IMR-90 (cell line): Measurements from ENCODE around the gene FABP6. TPM values are rescaled to one million over a fixed set of nuclear protein-coding genes. Genes with fewer than 3 reads are reported as not detected.

ENCODE experiments used
- ATAC-seq: fragments of 200-7000 bp; cut with Tn5 transposase; 2 replicates; pipeline ENCODE4 v1.9.1; 2020; ENCODE audit warnings: low read depth, mild to moderate bottlenecking, moderate library complexity
- BruUV-seq: library from RNA; stranded (reverse); fragments of 400-500 nt; replicated peaks from 2 replicates; lab custom pipeline; 2021; lab: Mats Ljungman, UMichigan
- CTCF ChIA-PET: fragments of 300-600 bp; formaldehyde crosslinking; extraction: SDS; loops from one replicate; lab custom pipeline; 2021; ENCODE audit warnings: antibody characterized with exemption; lab: Yijun Ruan, JAX
- POLR2A ChIA-PET: fragments of 300-600 bp; sonication (Branson Sonifier 250); formaldehyde crosslinking; loops from one replicate; lab custom pipeline; 2022; ENCODE audit warnings: antibody characterized with exemption; ENCODE audit not compliant: unreplicated experiment; lab: Charles Lee
- DNase-seq: peaks from one replicate; pipeline ENCODE4 v3.0.0; 2013
- H2AFZ ChIP-seq: replicated peaks from 2 replicates; pipeline ENCODE3; 2013; ENCODE audit warnings: low read length, mild to moderate bottlenecking; ENCODE audit not compliant: poor library complexity
- H2AK5ac ChIP-seq: 2 replicates; pipeline ENCODE4 v1.6.1; 2013; ENCODE audit warnings: low read depth, low read length, inconsistent platforms
- H2AK9ac ChIP-seq: replicated peaks from 2 replicates; pipeline ENCODE3; 2013; ENCODE audit warnings: mild to moderate bottlenecking, low read depth, low read length, moderate library complexity; ENCODE audit not compliant: poor library complexity
- H2BK120ac ChIP-seq: 2 replicates; pipeline ENCODE4 v1.6.1; 2013; ENCODE audit warnings: low read depth, low read length, inconsistent platforms
- H2BK15ac ChIP-seq: 3 replicates; pipeline ENCODE4 v1.6.1; 2013; ENCODE audit warnings: low read depth, low read length, inconsistent platforms
- H2BK20ac ChIP-seq: 2 replicates; pipeline ENCODE4 v1.6.1; 2013; ENCODE audit warnings: low read depth, mild to moderate bottlenecking, inconsistent platforms, low read length, moderate library complexity
- H2BK5ac ChIP-seq: 2 replicates; pipeline ENCODE4 v1.6.1; 2013; ENCODE audit warnings: mild to moderate bottlenecking, low read depth, low read length, inconsistent platforms; ENCODE audit not compliant: poor library complexity, severe bottlenecking
- H3K14ac ChIP-seq: replicated peaks from 2 replicates; pipeline ENCODE4 v1.6.1; 2013; ENCODE audit warnings: low read depth, low read length, inconsistent platforms
- H3K18ac ChIP-seq: 2 replicates; pipeline ENCODE4 v1.6.1; 2013; ENCODE audit warnings: low read depth, low read length, control low read depth
- H3K23ac ChIP-seq: 2 replicates; pipeline ENCODE4 v1.6.1; 2013; ENCODE audit warnings: low read depth, low read length, inconsistent platforms
- H3K27ac ChIP-seq: 2 replicates; pipeline ENCODE4 v1.5.1; 2013; ENCODE audit warnings: mild to moderate bottlenecking, control low read depth, low read length; ENCODE audit not compliant: insufficient read depth
- H3K27me3 ChIP-seq: 2 replicates; pipeline ENCODE4 v1.6.1; 2013; ENCODE audit warnings: low read length; ENCODE audit not compliant: control insufficient read depth, insufficient read depth
- H3K36me3 ChIP-seq: 2 replicates; pipeline ENCODE4 v1.6.1; 2013; ENCODE audit warnings: low read length, mixed read lengths; ENCODE audit not compliant: control insufficient read depth, insufficient read depth
- H3K4ac ChIP-seq: 2 replicates; pipeline ENCODE4 v1.6.1; 2013; ENCODE audit warnings: low read depth, low read length, inconsistent platforms
- H3K4me1 ChIP-seq: 2 replicates; pipeline ENCODE4 v1.6.1; 2013; ENCODE audit warnings: low read length, mixed read lengths; ENCODE audit not compliant: control insufficient read depth, insufficient read depth
- H3K4me2 ChIP-seq: 2 replicates; pipeline ENCODE4 v1.6.1; 2013; ENCODE audit warnings: low read depth, mild to moderate bottlenecking, control low read depth, low read length, moderate library complexity
- H3K4me3 ChIP-seq: 2 replicates; pipeline ENCODE4 v1.5.1; 2013; ENCODE audit warnings: low read depth, mild to moderate bottlenecking, control low read depth, low read length, moderate library complexity; ENCODE audit not compliant: insufficient read depth
- H3K56ac ChIP-seq: 2 replicates; pipeline ENCODE4 v1.6.1; 2013; ENCODE audit warnings: low read length, inconsistent platforms; ENCODE audit not compliant: insufficient read depth; ENCODE audit errors: extremely low read depth
- H3K79me1 ChIP-seq, 2 experiments: 2 replicates each; pipeline ENCODE4 v1.6.1; 2013; ENCODE audit warnings: low read length in 2 of 2, inconsistent platforms in 1 of 2, low read depth in 1 of 2
- H3K9ac ChIP-seq: 2 replicates; pipeline ENCODE4 v1.6.1; 2013; ENCODE audit warnings: low read depth, low read length, control low read depth
- H3K9me1 ChIP-seq: 2 replicates; pipeline ENCODE4 v1.6.1; 2013; ENCODE audit warnings: low read length, inconsistent platforms; ENCODE audit not compliant: insufficient read depth
- H3K9me3 ChIP-seq: 2 replicates; pipeline ENCODE4 v1.6.1; 2013; ENCODE audit warnings: low read length; ENCODE audit not compliant: control insufficient read depth, insufficient read depth
- H4K20me1 ChIP-seq: 2 replicates; pipeline ENCODE4 v1.6.1; 2013; ENCODE audit warnings: low read length, inconsistent platforms; ENCODE audit not compliant: insufficient read depth
- H4K5ac ChIP-seq: 2 replicates; pipeline ENCODE4 v1.6.1; 2013; ENCODE audit warnings: mild to moderate bottlenecking, low read depth, low read length, control low read depth
- H4K8ac ChIP-seq, 2 experiments: 2 replicates each; pipeline ENCODE4 v1.6.1; 2013; ENCODE audit warnings: low read depth in 2 of 2, low read length in 2 of 2, control low read depth in 1 of 2, inconsistent platforms in 1 of 2
- H4K91ac ChIP-seq: 2 replicates; pipeline ENCODE4 v1.6.1; 2013; ENCODE audit warnings: low read depth, low read length, inconsistent platforms; ENCODE audit not compliant: insufficient read depth
- BHLHE40 ChIP-seq: fragments of 150-350 bp; IDR thresholded peaks from 2 replicates; pipeline ENCODE4 v1.6.1; 2016; ENCODE audit warnings: mild to moderate bottlenecking, low read depth, low read length
- CEBPB ChIP-seq: IDR thresholded peaks from 2 replicates; pipeline ENCODE4 v1.6.1; 2012; ENCODE audit warnings: low read depth, low read length, improper control_type of control experiment
- CHD1 ChIP-seq: IDR thresholded peaks from 2 replicates; pipeline ENCODE4 v1.6.1; 2012; ENCODE audit warnings: low read depth, low read length, improper control_type of control experiment
- CTCF ChIP-seq: conservative IDR thresholded peaks from 2 replicates; pipeline ENCODE4 v1.5.1; 2012; ENCODE audit warnings: mild to moderate bottlenecking, low read depth, low read length, improper control_type of control experiment
- ELK1 ChIP-seq: fragments of 150-350 bp; IDR thresholded peaks from 2 replicates; pipeline ENCODE4 v1.6.1; 2016; ENCODE audit warnings: low read depth, mild to moderate bottlenecking, low read length, moderate library complexity, borderline replicate concordance
- FOS ChIP-seq: fragments of 150-350 bp; IDR thresholded peaks from 2 replicates; pipeline ENCODE4 v1.6.1; 2016; ENCODE audit warnings: low read depth, low read length
- MAFK ChIP-seq: IDR thresholded peaks from 2 replicates; pipeline ENCODE4 v1.6.1; 2012; ENCODE audit warnings: low read depth, low read length, improper control_type of control experiment
- MAZ ChIP-seq: IDR thresholded peaks from 2 replicates; pipeline ENCODE4 v1.6.1; 2012; ENCODE audit warnings: low read depth, mild to moderate bottlenecking, low read length, improper control_type of control experiment, moderate library complexity, borderline replicate concordance
- MXI1 ChIP-seq: IDR thresholded peaks from 2 replicates; pipeline ENCODE4 v1.6.1; 2012; ENCODE audit warnings: low read depth, mild to moderate bottlenecking, low read length, moderate library complexity, borderline replicate concordance
- NFE2L2 ChIP-seq: fragments of 150-350 bp; IDR thresholded peaks from 2 replicates; pipeline ENCODE4 v1.6.1; 2016; ENCODE audit warnings: low read depth, mild to moderate bottlenecking, low read length
- POLR2A ChIP-seq: IDR thresholded peaks from 2 replicates; pipeline ENCODE4 v1.6.1; 2012; ENCODE audit warnings: mild to moderate bottlenecking, low read depth, low read length
- RAD21 ChIP-seq: IDR thresholded peaks from 2 replicates; pipeline ENCODE4 v1.6.1; 2012; ENCODE audit warnings: low read length, improper control_type of control experiment
- RCOR1 ChIP-seq: IDR thresholded peaks from 2 replicates; pipeline ENCODE4 v1.6.1; 2012; ENCODE audit warnings: mild to moderate bottlenecking, low read length, improper control_type of control experiment; ENCODE audit not compliant: insufficient replicate concordance
- RFX5 ChIP-seq: IDR thresholded peaks from 2 replicates; pipeline ENCODE4 v1.8.0; 2012; ENCODE audit warnings: low read depth, mild to moderate bottlenecking, low read length, moderate library complexity
- SMC3 ChIP-seq: fragments of 150-350 bp; IDR thresholded peaks from 2 replicates; pipeline ENCODE4 v1.6.1; 2016; ENCODE audit warnings: low read depth, mild to moderate bottlenecking, antibody characterized with exemption, low read length, moderate library complexity
- USF2 ChIP-seq: fragments of 150-350 bp; IDR thresholded peaks from 2 replicates; pipeline ENCODE4 v1.6.1; 2017; ENCODE audit warnings: mild to moderate bottlenecking, antibody characterized with exemption, low read length, low read depth
- WGBS, 2 experiments: methylation state at CpG; one replicate each; pipeline versions ENCODE4 v1.1.5 to v1.1.7; 2013; ENCODE audit warnings: missing lambda C conversion rate in 2 of 2; ENCODE audit not compliant: insufficient read length in 1 of 2; ENCODE audit errors: extremely low coverage in 2 of 2; 5-methylcytosine and 5-hydroxymethylcytosine counted together
- dilution Hi-C: fragments of 300-500 bp; cut with HindIII; formaldehyde crosslinking; loops from one replicate; pipeline ENCODE4 v1.14.3; 2018; ENCODE audit warnings: low sequenced_read_pairs; ENCODE audit not compliant: unreplicated experiment
- in situ Hi-C: fragments of 300-500 bp; cut with MboI; formaldehyde crosslinking; loops from 3 replicates; pipeline ENCODE4 v1.14.3; 2019; ENCODE audit warnings: low sequenced_read_pairs, inconsistent platforms, mixed read lengths
- intact Hi-C: fragments of 100-400 bp; cut with micrococcal nuclease; formaldehyde crosslinking; loops from 2 replicates; pipeline ENCODE4 v1.10.0; 2022
- polyA plus RNA-seq, 3 experiments: library from polyadenylated mRNA; depleted of rRNA; stranded (reverse); fragments of >200 nt; gene quantifications; 2 replicates each; pipeline ENCODE4 v1.2.3, GENCODE V29; 2012; ENCODE audit warnings: low replicate concordance in 1 of 3
- total RNA-seq: library from RNA; depleted of rRNA; stranded (reverse); fragments of >200 nt; gene quantifications from 2 replicates; pipeline ENCODE4 v1.2.3, GENCODE V29; 2012

The FABP6 gene
- total and polyA plus RNA-seq, 2 of the 4 experiments (the other 2 are of a cell fraction): not detected

- intact Hi-C loops: no loop called here
These were observed 55.1 kb downstream of the FABP6 start for GRCh38 chr5:160284291-160284873.

More at GRCh38 chr5:160284291-160284873, 55.1 kb downstream of the FABP6 start:
- in situ Hi-C loops: no loop called here
- Histone ChIP-seq H3K4me1 (peaks cover 9% of the 10 kb centered on the region; the same call in 1 of the 2 replicates), H3K27ac (no peak overlapping the region), H4K91ac (no peak overlapping the region), H2BK20ac (no peak overlapping the region), H3K36me3 (peaks cover 3% of the 10 kb centered on the region), H2BK5ac (no peak overlapping the region), H2AK5ac (no peak overlapping the region), H2AK9ac (no peak overlapping the region), H3K9ac (no peak overlapping the region), H4K5ac (no peak overlapping the region), H3K4ac (no peak overlapping the region), H4K20me1 (no peaks in the 10 kb centered on the region), H3K9me1 (no peaks in the 10 kb centered on the region; the same call in 1 of the 2 replicates), H2BK15ac (no peak overlapping the region), H2AFZ (no peak overlapping the region), H4K8ac (no peak overlapping the region), H3K4me2 (no peak overlapping the region), H3K56ac (no peak overlapping the region), H3K79me1 (peaks cover 8 to 19% of the 10 kb centered on the region in 2 experiments; a peak in 2 of 4 replicates), H2BK120ac (no peak overlapping the region), H3K27me3 (no peaks in the 10 kb centered on the region), H3K14ac (no peak overlapping the region), H3K23ac (no peak overlapping the region), H3K4me3 (no peak overlapping the region), H3K18ac (no peak overlapping the region), H3K9me3 (no peaks in the 10 kb centered on the region)
- DNase-seq: no peak
- ChIA-PET CTCF (interaction anchor here (1.1 kb wide), 1 partner anchor 12 kb away, joined by 4 read pairs; no protein-coding TSS in a partner anchor), POLR2A (no interaction called here)
- WGBS, 2 experiments: no CpG with 5 or more reads among the region's 4 CpGs
- no peak for ATAC-seq
- TF ChIP-seq RFX5 (no peak), USF2 (no peak), RCOR1 (no peak), CTCF (no peak), POLR2A (no peak), CEBPB (no peak), NFE2L2 (no peak), RAD21 (no peak), MAZ (no peak), CHD1 (no peak), FOS (no peak), SMC3 (no peak), MXI1 (no peak), MAFK (no peak), ELK1 (no peak), BHLHE40 (no peak)
- no TSS peak for BruUV-seq
- dilution Hi-C loops: no loop called here
